HG03432 (cell line): ENCODE results near the gene DAB1.
"Not testable (repeated sequence)": the region's sequence is repeated elsewhere in the genome, so short reads cannot be mapped to it uniquely, and the experiment has no call there.

ENCODE experiments used
- ATAC-seq: cut with Tn5 transposase; IDR thresholded peaks from one replicate; pipeline ENCODE4 v1.9.1; 2021; ENCODE audit warnings: mild to moderate bottlenecking, moderate library complexity; ENCODE audit not compliant: unreplicated experiment

The DAB1 gene

GRCh38 chr1:57232500-57232899 is 191.4 kb downstream of the DAB1 start:
- no peak for ATAC-seq

- ATAC-seq: no peak
These were observed 193.9 kb downstream of the DAB1 start for GRCh38 chr1:57229998-57230397.

GRCh38 chr1:57229076-57229475 is 194.8 kb downstream of the DAB1 start:
- ATAC-seq: no peak

- ATAC-seq: no peak
These were observed 201.1 kb downstream of the DAB1 start for GRCh38 chr1:57222801-57223200.

GRCh38 chr1:57222307-57222706 is 201.6 kb downstream of the DAB1 start:
- no peak for ATAC-seq

- ATAC-seq: not testable (repeated sequence)
These were observed 203.0 kb downstream of the DAB1 start for GRCh38 chr1:57220905-57221304.

GRCh38 chr1:57218487-57219079 is 205.3 kb downstream of the DAB1 start:
- no peak for ATAC-seq

- no peak for ATAC-seq
These were observed 206.0 kb downstream of the DAB1 start for GRCh38 chr1:57217905-57218304.

GRCh38 chr1:57214951-57215575 is 208.8 kb downstream of the DAB1 start:
- ATAC-seq: no peak

GRCh38 chr1:57210881-57211280 is 213.0 kb downstream of the DAB1 start:
- ATAC-seq: no peak

GRCh38 chr1:57209495-57209894 is 214.4 kb downstream of the DAB1 start:
- ATAC-seq: no peak

GRCh38 chr1:57208741-57209302 is 215.0 kb downstream of the DAB1 start:
- ATAC-seq: no peak

GRCh38 chr1:57206038-57206437 is 217.8 kb downstream of the DAB1 start:
- no peak for ATAC-seq

- ATAC-seq: no peak
These were observed 218.7 kb downstream of the DAB1 start for GRCh38 chr1:57204942-57205787.

GRCh38 chr1:57204091-57204490 is 219.8 kb downstream of the DAB1 start:
- no peak for ATAC-seq

- no peak for ATAC-seq
These were observed 221.6 kb downstream of the DAB1 start for GRCh38 chr1:57202241-57202640.

GRCh38 chr1:57198912-57199311 is 224.9 kb downstream of the DAB1 start:
- no peak for ATAC-seq

- ATAC-seq: no peak
These were observed 228.4 kb downstream of the DAB1 start for GRCh38 chr1:57195436-57195941.

- no peak for ATAC-seq
These were observed 231.6 kb downstream of the DAB1 start for GRCh38 chr1:57192222-57192621.

GRCh38 chr1:57190898-57191297 is 233.0 kb downstream of the DAB1 start:
- ATAC-seq: no peak

- no peak for ATAC-seq
These were observed 235.7 kb downstream of the DAB1 start for GRCh38 chr1:57188168-57188567.
